ENCODE data around the gene RILPL2.

Gene RILPL2

DNA sequence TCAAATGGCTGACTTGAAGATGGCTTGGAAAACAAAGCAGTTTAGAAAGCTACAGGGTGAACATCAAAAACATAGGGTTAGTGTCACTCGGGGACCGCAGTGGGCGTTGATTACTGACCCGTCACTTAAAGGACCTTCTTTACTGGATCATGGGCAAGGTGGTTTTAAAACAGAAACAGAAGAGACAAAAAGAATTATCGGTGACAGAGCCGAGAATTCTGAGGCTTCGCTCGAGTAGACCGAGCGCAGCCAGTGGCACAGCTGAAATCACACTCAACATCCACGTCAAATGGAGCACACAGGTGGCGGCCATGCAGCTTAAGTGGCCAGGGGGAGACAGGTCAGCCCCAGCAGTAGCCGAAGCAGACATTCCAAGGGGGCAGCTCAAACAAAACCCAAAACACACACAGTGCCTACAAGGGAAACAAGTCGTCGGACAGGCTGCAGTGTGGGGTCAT lies 38.8 kb upstream of the RILPL2 start:
- TF ChIP-seq, protein P1, sequence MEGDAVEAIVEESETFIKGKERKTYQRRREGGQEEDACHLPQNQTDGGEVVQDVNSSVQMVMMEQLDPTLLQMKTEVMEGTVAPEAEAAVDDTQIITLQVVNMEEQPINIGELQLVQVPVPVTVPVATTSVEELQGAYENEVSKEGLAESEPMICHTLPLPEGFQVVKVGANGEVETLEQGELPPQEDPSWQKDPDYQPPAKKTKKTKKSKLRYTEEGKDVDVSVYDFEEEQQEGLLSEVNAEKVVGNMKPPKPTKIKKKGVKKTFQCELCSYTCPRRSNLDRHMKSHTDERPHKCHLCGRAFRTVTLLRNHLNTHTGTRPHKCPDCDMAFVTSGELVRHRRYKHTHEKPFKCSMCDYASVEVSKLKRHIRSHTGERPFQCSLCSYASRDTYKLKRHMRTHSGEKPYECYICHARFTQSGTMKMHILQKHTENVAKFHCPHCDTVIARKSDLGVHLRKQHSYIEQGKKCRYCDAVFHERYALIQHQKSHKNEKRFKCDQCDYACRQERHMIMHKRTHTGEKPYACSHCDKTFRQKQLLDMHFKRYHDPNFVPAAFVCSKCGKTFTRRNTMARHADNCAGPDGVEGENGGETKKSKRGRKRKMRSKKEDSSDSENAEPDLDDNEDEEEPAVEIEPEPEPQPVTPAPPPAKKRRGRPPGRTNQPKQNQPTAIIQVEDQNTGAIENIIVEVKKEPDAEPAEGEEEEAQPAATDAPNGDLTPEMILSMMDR (IDR thresholded peaks at IDR 0.05), result no peak

GRCh38 chr12:123474485-123475245 lies 38.2 kb upstream of the RILPL2 start:
- TF ChIP-seq, protein P1 (IDR thresholded peaks at IDR 0.05), result no peak

DNA sequence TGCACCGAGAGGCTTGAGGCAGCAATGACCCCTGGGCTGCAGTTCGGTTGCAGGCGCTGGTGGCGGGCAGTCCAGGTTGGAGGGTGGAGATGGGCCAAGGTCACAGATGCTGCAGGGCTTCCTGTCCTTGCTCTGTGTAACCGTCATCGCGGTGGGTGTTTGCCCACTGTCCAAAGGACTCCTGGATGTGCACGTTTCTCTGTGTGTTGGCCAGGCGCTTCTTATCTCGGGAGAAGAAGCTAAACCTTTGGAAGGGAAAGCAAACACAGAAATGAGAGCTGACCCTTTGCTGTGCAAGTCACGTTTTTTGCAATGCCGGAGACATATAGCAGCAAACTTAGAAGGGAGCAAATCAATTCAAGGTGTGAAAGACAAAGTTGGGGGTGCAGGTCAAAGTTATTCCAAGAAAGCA lies 36.0 kb upstream of the RILPL2 start:
- TF ChIP-seq, protein P1 (IDR thresholded peaks at IDR 0.05), result no peak

GRCh38 chr12:123471374-123472068 lies 35.0 kb upstream of the RILPL2 start:
- TF ChIP-seq, protein P1 (IDR thresholded peaks at IDR 0.05), result no peak

GRCh38 chr12:123469978-123470377 lies 33.5 kb upstream of the RILPL2 start:
- TF ChIP-seq, protein P1 (IDR thresholded peaks at IDR 0.05), result no peak

DNA sequence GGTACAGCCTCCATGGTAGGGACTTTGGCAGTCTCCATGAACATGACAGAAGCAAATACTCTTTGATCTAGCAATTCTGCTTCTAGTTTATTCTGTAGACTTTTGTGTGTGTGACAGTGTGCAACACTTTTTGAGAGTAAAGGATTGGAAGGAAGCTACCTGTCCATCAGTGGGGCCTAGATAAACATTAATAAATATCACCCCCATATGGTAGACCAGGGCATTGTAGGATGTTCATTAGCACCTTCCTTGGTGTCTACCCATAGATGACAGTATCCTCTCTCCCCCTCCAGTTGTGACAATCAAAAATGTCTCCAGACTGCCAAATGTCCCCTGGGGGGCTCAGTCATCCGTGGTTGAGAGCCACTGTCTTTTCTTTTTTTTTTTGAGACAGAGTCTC lies 32.3 kb upstream of the RILPL2 start:
- TF ChIP-seq, protein P1 (IDR thresholded peaks at IDR 0.05), result no peak

GRCh38 chr12:123465084-123465483 lies 28.6 kb upstream of the RILPL2 start:
- TF ChIP-seq, protein P1 (IDR thresholded peaks at IDR 0.05), result no peak
